GM21447 (cell line): ENCODE measurements around the gene HHIPL2.
A peak's percentile ranks its signal among the peaks of the same experiment; 100 is the strongest.

Experiments used
- ATAC-seq: cut with Tn5 transposase; IDR thresholded peaks from one replicate; pipeline ENCODE4 v1.9.1; 2021; ENCODE audit not compliant: unreplicated experiment

Gene HHIPL2

DNA sequence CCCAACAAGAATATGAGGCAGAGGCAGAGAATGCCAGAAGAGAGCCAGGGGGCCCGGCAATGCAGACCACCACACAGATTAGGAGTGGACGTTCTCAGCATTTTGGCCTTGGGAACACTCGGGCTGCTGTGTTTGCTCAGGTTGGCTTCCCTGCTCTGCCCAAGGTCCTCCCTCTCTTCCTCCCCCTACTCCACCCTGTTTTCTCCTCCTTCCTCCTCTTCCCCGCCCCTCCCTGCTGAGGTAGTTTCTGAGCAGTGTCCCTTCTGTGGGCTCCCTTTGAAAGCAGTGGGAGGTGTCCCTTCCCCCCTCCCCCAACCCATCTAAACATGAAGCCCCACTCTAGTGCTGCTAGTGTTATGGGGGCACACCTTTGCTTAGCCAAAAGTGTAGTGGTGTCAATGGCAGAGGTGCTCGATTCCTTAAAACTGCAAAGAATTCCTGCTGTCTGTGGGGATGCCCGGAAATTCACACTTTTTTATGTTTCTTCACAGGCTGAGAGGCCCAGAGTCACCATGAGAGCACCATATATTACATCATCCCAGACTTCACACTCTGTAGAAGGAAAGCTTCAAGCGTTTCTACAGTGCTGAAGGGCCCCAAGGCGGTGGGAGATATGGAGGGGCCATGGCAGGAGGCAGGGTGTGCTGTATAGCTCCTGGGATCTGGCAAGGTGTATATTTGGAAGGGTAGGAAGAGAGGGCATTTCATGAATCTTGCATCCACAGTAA, at the start of gene HHIPL2:
Gene HHIPL2, minus strand, starts transcription at position 161 of the 728 bp plus-strand sequence. Its CDS starts 60 bp downstream, at position 101.
- no peak for ATAC-seq

DNA sequence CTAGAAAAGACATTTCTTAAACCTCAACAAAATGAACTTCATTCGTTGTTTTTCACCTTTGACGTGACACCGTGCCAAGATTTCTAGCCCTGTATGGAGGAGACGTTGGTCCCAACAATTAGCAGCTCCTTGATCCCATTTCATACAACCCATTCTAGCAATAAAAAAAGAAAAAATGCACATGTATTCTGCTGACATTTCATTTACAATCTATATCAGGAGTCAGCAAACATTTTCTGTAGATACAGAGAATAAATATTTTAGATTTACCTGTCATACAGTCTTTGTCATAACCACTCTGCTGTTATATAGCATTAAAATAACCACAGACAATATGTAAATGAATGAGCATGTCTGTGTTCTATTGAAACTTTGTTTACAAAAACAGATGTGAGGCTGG, 48.8 kb upstream of the HHIPL2 start:
- ATAC-seq = no peak

DNA sequence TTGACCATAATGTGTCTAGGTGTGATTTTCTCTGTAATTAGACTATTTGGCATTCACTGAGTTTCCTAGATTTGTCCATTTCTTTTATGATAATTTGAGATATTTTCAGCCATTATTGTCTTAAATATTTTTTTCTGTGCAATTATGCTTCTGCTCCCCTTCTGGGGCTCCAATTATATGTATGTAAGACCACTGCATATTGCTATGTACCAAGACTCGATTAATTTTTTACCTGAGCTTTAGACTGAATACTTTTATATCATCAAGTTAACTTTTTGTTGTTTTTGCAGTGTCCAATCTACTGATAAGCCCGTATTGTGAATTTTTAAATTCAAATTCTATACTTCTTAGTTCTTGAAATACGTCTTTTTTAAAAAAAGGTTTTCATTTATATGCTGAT, 46.9 kb upstream of the HHIPL2 start:
- no peak for ATAC-seq

DNA sequence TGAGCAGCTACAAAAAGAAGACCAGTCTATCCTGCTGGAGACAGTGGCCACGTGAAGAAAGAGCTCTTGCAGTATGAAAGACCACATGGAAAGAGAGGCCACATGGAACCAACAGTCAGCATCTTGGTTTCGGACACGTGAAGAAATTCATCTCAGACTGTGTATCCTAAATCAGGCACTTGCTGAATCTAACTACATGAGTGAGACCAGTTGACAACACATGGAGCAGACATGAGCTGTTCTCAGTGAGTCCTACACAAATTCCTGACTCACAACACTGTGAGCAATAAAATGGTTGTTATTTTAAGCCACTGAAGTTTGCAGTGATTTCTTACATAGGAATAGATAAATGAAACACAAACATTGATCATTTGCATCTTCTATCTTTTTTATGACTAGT, 44.3 kb upstream of the HHIPL2 start:
- ATAC-seq = no peak

DNA sequence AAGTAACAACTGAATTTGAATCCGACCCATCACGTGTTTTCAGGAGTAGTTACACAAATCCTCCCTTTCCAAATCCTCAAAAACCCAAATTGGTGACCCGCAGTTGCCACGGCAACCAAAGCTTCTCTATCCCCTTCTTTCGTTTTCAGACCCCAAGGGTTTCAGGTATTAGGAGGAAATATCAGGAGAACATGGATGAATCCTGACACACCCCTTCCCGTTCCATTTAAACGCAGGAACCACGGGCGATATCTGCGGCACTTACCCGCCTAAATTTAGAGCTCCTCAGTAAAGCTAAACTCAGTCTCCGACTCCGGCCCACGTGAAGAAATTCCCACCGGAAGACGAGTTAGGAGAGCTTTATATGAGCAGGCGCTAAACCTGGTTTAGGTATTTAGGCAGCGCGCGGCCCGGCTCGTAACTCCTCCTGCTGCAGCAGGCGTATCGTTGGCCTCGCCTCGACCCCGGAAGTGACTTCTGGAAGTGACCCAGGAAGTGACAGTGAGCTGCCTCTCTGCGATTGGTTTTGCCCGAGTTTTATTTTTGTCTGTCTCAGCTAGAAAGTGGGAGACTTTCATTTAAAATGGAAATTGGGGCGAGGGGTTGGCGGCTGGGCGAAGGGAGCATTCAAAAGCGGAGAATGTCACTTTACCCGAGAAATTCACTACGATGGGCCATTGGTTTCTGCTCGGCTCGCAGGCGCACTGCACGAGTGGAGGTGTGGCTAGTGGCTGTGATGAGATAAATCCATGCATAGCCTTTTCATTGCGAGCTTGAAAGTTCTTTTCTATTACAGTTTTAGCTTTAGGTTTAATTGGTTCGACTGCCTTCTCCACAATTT, 41.8 kb upstream of the HHIPL2 start, which contains the start of gene TAF1A:
Gene TAF1A, minus strand, starts transcription at position 472 of the 841 bp plus-strand sequence.
- ATAC-seq = peak; percentile 100

DNA sequence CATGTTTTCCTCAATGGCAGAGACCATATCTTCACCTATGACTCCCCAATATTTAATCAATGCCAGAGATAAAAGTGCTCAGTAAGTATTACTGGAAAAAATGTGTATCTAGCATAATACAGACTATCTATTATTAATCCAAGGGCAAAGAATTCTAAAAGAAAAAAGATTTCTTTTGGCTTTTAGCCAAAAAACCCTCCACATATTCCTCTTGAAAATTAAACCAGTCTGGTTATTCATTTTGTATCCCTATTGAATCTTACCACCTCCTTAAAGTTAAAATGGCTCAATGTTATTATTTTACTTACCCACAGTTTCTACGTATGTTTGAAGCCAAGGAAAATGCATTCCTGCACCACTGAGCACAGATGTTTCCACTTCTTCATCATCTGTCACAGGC, 40.2 kb upstream of the HHIPL2 start:
- no peak for ATAC-seq

DNA sequence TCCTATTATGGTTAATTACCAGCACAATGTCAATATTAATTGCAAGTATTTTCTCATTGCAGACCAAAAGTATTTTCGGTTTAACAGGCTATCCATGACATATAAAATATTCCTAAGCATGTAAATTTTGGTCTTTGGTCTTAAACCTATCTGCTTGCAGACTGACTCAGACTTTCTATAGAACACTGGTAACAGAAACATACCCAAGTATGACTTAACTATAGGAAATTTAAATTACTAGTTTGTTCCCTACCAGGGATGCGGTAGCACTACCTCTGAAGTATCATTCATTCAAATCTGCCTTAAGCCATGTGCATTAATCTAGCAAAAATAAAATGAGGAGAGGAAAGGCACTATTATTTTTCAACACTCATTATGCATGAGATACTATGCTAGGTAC, 38.9 kb upstream of the HHIPL2 start:
- ATAC-seq = no peak

DNA sequence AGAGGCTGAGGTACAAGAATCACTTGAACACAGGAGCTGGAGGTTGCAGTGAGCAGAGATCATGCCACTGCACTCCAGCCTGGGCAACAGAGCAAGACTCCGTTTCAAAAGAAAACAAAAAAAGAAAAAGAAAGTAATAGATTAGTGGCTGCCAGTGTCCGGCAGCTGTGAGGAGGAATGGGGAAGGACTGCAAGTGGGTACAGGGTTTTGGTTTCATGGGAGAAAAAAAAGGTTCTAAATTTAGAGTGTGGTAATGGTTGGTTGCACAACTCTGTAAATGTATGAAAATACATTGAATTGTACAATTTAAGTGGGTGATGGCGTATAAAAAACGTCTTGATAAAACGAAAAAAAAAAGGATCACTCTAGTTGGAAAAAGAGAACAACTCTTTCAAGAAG, 35.2 kb upstream of the HHIPL2 start:
- peak; percentile 94 for ATAC-seq

DNA sequence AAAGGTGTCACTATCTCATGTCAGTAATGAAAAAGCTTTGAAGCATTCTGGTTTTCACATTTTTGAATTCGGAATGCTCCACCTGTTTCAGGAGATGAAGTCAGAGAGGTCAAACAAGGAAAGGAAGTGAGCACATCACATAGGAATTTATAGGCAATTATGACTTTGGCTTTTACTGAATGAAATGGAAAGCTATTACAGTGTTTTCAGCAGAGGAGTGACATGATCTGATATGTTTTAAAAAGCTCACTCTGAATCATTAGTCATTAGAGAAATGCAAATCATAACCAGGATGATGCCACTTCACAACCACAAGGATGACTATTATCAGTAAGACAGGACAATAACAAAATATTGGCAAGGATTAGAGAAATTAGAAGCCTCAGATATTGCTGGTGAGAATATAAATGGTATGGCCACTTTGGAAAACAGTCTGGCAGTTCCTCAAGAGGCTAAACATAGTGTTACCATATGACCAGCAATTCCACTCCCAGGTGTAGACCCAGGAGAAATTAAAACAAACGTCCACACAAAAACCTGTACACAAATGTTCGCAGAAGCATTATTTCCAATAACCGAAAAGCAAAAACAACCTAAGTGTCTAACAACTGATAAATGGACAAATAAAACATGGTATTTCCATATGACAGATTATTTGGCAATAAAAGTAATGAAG, 34.3 kb upstream of the HHIPL2 start:
- ATAC-seq = peak; percentile 46

DNA sequence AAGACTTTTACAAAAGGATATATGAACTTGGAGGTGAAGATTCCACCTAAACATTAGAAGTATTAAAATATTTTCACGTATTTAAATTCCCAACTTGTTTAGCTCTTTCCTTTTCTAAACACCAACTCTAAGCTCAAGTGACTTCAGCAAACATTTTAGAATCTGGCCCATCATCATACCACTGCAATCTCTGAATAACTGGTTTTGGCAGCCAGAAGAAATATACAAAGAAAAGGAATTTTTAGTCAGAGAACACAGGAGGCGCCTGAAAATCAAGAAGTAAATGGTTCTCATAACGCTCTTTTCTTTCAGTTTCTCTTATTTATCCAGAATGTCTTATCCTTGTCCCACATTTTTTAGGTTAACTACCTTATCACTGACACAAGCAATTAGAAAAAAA, 31.4 kb upstream of the HHIPL2 start:
- ATAC-seq = no peak

DNA sequence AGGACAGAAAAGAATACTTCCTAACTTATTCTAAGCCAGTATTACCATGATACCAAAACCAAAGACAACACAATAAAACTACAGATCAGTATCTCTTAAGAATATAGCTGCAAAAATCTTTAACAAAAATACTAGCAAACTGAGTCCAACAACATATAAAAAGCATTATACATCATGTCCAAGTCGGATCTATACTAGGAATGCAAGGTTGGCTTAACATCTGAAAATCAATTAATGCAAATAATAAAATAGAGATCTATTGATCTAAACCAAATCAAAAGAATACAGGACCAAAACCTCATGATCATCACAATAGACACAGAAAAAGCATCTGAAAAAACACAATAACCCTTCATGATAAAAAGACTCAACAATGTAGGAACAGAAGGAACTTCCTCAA, 22.9 kb upstream of the HHIPL2 start:
- ATAC-seq = no peak

DNA sequence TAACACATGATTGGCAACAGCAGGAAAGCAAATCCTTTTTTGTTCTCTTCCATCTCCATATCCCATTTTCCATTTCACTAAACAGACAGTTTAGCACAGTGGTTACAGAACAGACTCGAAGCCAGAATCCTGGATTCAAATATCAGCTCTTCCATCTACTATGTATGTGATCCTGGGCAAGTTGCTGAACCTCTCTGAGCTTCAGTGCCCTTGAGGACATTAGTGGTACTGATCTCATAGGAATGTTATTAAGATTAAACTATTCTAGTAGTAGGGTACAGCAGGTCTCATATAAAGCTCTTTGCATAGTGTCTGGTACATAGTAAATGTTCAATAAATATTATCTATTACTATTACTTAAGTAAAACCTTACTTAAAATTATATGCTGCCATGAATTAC, 13.8 kb upstream of the HHIPL2 start:
- no peak for ATAC-seq

DNA sequence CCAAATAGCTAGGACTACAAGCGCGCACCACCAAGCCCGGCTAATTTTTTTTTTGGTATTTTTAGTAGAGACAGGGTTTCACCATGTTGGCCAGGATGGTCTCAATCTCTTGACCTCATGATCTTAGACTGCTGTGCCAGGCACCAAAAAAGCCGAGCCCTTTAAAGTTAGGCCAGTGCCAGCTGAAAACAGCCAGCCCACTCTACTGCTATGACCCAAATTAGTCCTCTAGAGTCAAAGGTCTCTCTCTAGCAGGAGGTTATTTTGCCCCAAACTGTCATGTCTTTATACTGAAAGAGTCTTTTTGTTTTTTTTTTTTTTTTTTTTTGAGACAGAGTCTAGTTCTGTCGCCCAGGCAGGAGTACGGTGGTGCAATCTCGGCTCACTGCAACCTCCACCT, 9.7 kb upstream of the HHIPL2 start:
- no peak for ATAC-seq

DNA sequence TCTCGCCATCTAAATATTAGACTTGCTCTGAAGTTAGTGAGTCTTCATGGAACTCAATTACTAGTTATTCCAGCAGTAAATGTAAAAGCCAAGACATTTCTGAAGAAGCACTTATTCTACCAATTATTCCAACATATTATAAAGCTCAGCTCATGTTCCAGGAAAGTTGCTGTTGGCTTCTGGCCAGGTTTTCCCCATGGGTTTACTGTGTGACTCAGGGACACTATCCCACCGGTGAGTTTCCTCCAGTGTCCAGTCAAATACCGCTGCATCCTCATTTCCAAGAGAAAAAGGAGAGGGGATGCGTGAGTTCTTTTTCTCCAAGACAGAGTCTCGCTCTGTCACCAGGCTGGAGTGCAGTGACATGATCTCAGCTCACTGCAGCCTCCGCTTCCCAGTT, 9.2 kb upstream of the HHIPL2 start:
- no peak for ATAC-seq

DNA sequence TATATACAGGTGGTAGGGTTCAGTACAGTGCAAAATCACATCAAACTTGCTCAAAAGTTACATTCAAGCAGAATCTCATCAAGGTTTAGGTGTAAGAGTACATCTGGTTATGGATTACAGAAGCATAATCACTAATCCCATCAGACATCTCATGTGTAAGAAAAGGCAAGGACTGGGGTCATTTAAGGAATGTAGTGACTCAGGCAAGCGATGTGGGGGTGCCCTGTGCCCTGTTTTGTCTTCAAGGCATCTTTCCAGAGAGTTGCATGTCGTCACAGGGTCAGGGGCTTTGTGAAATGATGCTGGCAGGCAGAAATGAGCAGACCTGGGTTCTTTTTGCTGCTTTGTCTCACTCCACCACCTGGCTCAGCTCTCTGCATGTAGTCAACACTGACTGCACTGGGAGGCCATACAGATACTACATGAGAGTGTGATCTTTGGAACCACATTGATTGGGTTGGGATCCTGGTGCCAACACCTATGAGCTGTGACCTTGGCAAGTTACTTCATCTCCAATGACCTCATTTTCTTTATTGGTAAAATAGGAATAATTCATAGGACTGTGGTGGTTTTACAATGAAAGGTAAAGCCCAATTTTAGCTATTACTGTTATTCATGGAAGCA, 8.2 kb upstream of the HHIPL2 start:
- no peak for ATAC-seq

DNA sequence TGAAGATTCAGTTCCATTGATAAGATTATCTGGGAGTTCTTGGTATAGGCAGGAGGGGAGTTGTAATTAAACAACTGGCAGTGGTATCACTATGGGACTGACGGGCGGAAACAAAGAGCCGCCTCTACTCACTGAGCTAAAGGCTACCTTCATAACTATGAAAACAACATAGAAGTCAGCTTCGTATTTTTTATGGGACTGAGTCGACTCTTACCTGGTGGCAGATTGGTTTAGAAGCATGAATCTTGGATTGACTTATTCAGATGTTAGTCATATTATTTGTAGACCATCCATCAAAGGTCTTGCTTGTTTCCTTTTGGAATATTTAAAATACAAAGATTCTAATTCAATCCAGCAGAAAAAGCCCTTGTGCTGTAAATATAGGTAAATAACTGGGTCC, 6.3 kb upstream of the HHIPL2 start:
- no peak for ATAC-seq

DNA sequence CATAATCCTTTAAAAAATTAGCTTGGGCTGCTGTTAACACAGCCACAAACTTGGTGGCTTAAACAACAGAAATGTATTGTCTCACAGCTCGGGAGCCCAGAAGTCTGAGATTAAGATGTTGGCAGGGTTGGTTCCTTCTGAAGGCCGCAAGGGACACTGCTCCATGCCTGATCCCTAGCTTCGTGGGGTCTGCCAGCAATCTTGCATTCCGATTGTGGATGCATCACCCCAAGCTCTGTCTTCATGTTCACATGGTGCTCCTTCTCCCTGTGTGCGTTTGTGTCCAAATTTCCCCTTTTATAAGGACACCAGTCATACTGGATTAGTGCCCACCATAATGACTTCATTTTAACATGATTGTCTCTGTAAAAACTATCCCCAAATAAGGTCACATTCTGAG, 5.0 kb upstream of the HHIPL2 start:
- ATAC-seq = no peak

DNA sequence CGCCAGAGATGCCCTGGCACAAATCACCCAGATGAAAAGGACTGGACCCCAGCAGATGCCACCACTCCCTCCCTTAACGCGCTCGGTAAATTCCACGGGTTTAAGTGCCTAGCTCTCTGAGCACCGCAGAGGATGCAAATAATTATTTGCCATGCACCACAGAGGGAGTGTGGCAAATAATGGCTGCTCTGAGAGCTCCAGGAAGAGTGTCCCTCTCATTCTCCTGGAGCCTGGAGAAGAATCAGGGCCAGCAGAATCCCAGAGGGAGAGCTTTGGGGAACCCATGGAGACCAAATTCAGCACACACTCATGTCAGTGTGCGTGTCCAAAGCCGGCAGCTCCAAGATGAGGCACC, 667 bp downstream of the HHIPL2 start:
- no peak for ATAC-seq

DNA sequence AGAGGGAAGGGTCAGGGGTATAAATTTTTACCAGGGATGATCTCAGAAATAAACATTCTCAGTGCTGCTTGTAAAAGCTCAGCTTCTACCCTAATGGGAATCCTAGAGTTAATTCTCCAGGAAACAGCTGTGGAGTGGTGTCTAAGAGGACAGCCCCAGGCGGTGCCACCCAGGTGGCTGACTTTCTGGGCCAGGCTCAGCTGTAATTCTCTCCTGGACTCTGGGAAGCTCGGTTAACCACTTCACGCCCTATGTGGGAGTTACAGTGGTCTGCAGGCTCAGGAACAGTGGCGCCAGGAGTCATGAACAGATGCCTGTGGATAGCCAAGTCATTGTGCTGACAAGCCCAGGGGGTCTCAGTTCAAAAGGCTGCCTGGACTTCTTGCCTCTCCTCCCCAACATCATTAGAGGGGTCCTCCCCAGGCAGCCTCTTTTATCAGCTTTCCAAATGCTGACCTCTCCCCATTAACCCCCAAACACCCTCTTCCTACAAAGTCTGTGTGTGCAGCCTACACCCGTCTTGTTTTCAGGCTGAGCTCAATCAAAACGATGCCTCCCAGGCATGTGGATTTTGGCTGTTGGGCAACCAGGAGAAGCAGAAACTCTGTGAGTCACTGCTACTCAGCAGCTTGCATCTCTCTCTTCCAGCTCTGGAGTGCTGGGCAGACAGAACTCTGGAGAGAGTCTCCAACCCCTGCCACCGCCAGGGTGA, 1.2 kb downstream of the HHIPL2 start:
- no peak for ATAC-seq

DNA sequence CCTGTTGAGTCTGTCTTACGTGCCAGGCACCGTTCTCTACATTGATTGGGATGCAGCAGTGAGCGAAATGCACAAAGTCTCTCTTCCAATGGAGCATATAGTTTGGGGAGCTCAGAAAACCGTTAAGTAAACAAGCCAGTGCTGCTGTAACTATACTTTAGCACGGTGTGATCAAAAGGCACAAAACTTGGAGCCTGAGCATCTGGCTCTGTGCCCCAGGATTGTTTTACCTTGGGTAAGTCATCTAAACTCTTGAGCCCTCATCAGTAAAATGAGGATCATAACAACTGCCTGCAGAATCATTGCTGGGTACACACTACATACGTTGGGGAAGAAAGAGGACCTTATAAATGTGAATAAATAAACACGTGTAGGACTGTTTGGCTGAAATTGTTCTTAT, 1.8 kb downstream of the HHIPL2 start:
- no peak for ATAC-seq

DNA sequence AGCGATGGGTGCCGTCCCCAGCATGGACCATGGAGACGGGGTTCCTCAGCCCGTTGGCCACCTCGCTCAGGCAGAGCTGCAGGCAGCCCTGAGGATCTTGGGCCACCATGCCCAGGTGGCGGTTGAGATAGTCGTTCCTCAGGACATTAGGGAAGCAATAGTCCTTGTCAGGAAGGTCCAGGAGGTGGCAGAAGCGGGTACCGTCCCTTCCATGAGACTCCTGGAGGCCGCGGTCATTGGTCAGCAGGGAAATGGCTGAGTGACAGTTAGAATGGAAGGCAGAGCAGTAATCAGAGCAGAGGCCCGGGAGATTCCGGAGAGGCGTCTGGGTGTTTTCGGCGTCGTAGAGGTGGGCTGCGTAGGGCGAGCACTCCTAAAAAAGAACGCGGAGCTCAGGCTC, 4.1 kb downstream of the HHIPL2 start:
- ATAC-seq = no peak
